Heart left ventricle (tissue), 16 donors: ENCODE measurements around the gene MTFP1. TPM values are rescaled to one million over a fixed set of nuclear protein-coding genes. Genes with fewer than 3 reads are reported as not detected.

ENCODE experiments used
- ATAC-seq, 4 donors: fragments of 200-7000 bp; cut with Tn5 transposase; one replicate each; pipeline ENCODE4 v1.9.1; 2020 to 2022; ENCODE audit warnings: moderate library complexity in 4 of 4, mild to moderate bottlenecking in 3 of 4, moderate number of reproducible peaks in 1 of 4
- DNase-seq, 5 donors: peaks; one replicate each; pipeline ENCODE4 v3.0.0-alpha.2; 2020
- H3K27ac ChIP-seq, 12 donors: fragments of 200-600 bp; sonication (generic) in 4 of 12; one replicate each; pipeline versions ENCODE4 v1.5.0 to v1.8.0; 2016 to 2022; ENCODE audit warnings: mild to moderate bottlenecking in 2 of 12
- H3K27me3 ChIP-seq, 9 donors: fragments of 200-600 bp; sonication (generic) in 2 of 9; one replicate each; pipeline versions ENCODE4 v1.5.1 to v1.8.0; 2016 to 2022; ENCODE audit warnings: mild to moderate bottlenecking in 3 of 9
- H3K36me3 ChIP-seq, 9 donors: fragments of 200-600 bp; sonication (generic) in 2 of 9; one replicate each; pipeline versions ENCODE4 v1.5.0 to v1.8.0; 2018 to 2022; ENCODE audit warnings: mild to moderate bottlenecking in 2 of 9
- H3K4me1 ChIP-seq, 12 donors: fragments of 200-600 bp; sonication (generic) in 4 of 12; one replicate each; pipeline versions ENCODE4 v1.5.0 to v1.8.0; 2016 to 2022; ENCODE audit warnings: mild to moderate bottlenecking in 3 of 12
- H3K4me3 ChIP-seq, 12 donors: fragments of 200-600 bp; sonication (generic) in 4 of 12; one replicate each; pipeline versions ENCODE4 v1.5.0 to v1.8.0; 2017 to 2022; ENCODE audit warnings: mild to moderate bottlenecking in 9 of 12, moderate library complexity in 4 of 12
- H3K9me3 ChIP-seq, 12 donors: fragments of 200-600 bp; sonication (generic) in 4 of 12; one replicate each; pipeline versions ENCODE4 v1.5.0 to v1.8.0; 2016 to 2022; ENCODE audit warnings: mild to moderate bottlenecking in 1 of 12
- CTCF ChIP-seq, 12 donors: fragments of 200-600 bp; sonication (generic) in 4 of 12; IDR thresholded peaks; one replicate each; pipeline versions ENCODE4 v1.5.0 to v1.8.0; 2018 to 2022; ENCODE audit warnings: antibody characterized with exemption in 12 of 12, mild to moderate bottlenecking in 5 of 12
- POLR2A ChIP-seq, 2 donors: fragments of 450-650 bp; IDR thresholded peaks; one replicate each; pipeline ENCODE4 v1.6.1; 2017; ENCODE audit warnings: antibody characterized with exemption in 2 of 2, mild to moderate bottlenecking in 2 of 2, moderate library complexity in 2 of 2
- WGBS, 4 donors: extraction: QIAGEN DNeasy Blood & Tissue Kit in 2 of 4; methylation state at CpG; one replicate each; pipeline versions ENCODE4 v1.1.5 to v1.1.7; 2013 to 2018; 5-methylcytosine and 5-hydroxymethylcytosine counted together
- intact Hi-C, 10 donors: fragments of 100-400 bp; cut with DNase I; formaldehyde crosslinking; loops; one replicate each; pipeline versions ENCODE4 v1.11.1 to v1.14.2; 2022
- polyA plus RNA-seq, 2 donors: library from polyadenylated mRNA; stranded (reverse); fragments of 200-250 nt; gene quantifications; one replicate each; pipeline ENCODE4 v1.2.3, GENCODE V29; 2013
- total RNA-seq, 9 donors: library from RNA; depleted of rRNA in 2 of 9; stranded (reverse); fragments of >200 nt in 2 of 9; fragmentation: NEBNext Ultra II Directional in 3 of 9; extraction: Animal tissue kit (Norgen Biotek cat#: 25700) in 3 of 9; gene quantifications; one replicate each; pipeline versions ENCODE4 v1.1.0 to v1.2.4, GENCODE V29; 2016 to 2023
- donor health status: ischemic (EF 13 %, LVEDD 7.1; RV severe dilation, severe dysfunction).
- donor health status: healthy with polysubstance abuse.
- donor health status: DM: no; HTN: yes; CAD: no.
- donor health status: DM: no; HTN: no; CAD: no.
- donor health status: ischemic (EF 25% LVEDD 6.9; RV normal size, moderate dysfunction).
- donor health status: ischemic (EF 25% LVEDD 5.7; RV mildly dilated, moderate dysfunction).
- donor health status: healthy.
- donor health status: DM: yes; HTN: yes; CAD: no.
- donor health status: ischemic (EF 35%, LVEDD 5.7; RV mildly dilated, moderate dysfunction).
- donor health status: nonischemic (EF 11% LVEDD 7.7; RV severe dilation, severe dysfunction).
- donor health status: DM: yes; HTN: yes; CAD: no.
- donor health status: PGD.
- donor health status: ischemic (EF 29% LVEDD 5.4; RV normal size, mild dysfunction).
- donor health status: nonischemic (EF 23%, LVEDD 6.1; RV moderate dilation, normal function).

The MTFP1 gene
- total and polyA plus RNA-seq, 11 donors: 5.0 to 139 (median 17.1) TPM

GRCh38 chr22:30393322-30393680 is 32.3 kb upstream of the MTFP1 start:
- H3K27ac ChIP-seq: no peak overlapping the region
- H3K9me3 ChIP-seq: no peaks in the 10 kb centered on the region
- intact Hi-C loops: loop anchor here in 4 of 10 donors (5.0 to 10.0 kb wide), 5 partner anchors 89 to 364 kb away; no protein-coding TSS in a partner anchor
- DNase-seq (no peak), ATAC-seq (no peak)
- H3K4me3 ChIP-seq: no peak overlapping the region
- WGBS, 4 donors: 79 to 82% (median 81%) methylated on average over 7 of the region's 7 CpGs
- H3K36me3 ChIP-seq: no peaks in the 10 kb centered on the region
- TF ChIP-seq CTCF (IDR thresholded peaks at IDR 0.05) (no peak), POLR2A (IDR thresholded peaks at IDR 0.05) (no peak)
- H3K27me3 ChIP-seq: peaks cover 4 to 41% (median 26%) of the 10 kb centered on the region in 9 donors
- H3K4me1 ChIP-seq: peaks cover 0 to 16% (median 9%) of the 10 kb centered on the region in 12 donors

GRCh38 chr22:30393885-30394284 is 31.7 kb upstream of the MTFP1 start:
- intact Hi-C loops: loop anchor here in 4 of 10 donors (5.0 to 10.0 kb wide), 5 partner anchors 88 to 363 kb away; no protein-coding TSS in a partner anchor
- H3K36me3 ChIP-seq: no peaks in the 10 kb centered on the region
- no peak overlapping the region for H3K27ac ChIP-seq
- H3K4me1 ChIP-seq: peaks cover 0 to 18% (median 9%) of the 10 kb centered on the region in 12 donors
- no peak overlapping the region for H3K4me3 ChIP-seq
- H3K27me3 ChIP-seq: peaks cover 4 to 41% (median 26%) of the 10 kb centered on the region in 9 donors
- no peak for DNase-seq
- no peak for TF ChIP-seq CTCF (IDR thresholded peaks at IDR 0.05)
- TF ChIP-seq POLR2A (IDR thresholded peaks at IDR 0.05): no peak
- H3K9me3 ChIP-seq: no peaks in the 10 kb centered on the region
- WGBS, 4 donors: 76 to 88% (median 85%) methylated on average over 3 of the region's 3 CpGs
- no peak for ATAC-seq

GRCh38 chr22:30396871-30397655 is 28.5 kb upstream of the MTFP1 start, which contains the start of gene SEC14L2:
TSS of gene SEC14L2 (plus strand) at chr22:30397018. CDS start at chr22:30397117, 99 bp downstream.
- intact Hi-C loops: loop anchor here in 1 of 10 donors (10.0 kb wide), 1 partner anchor 358 kb away; no protein-coding TSS in a partner anchor
- Histone ChIP-seq H3K36me3 (no peaks in the 10 kb centered on the region), H3K27me3 (peaks cover 4 to 41% (median 26%) of the 10 kb centered on the region in 9 donors), H3K4me3 (peak within 1 kb of the TSS; percentile 31 to 68 (median 58)), H3K4me1 (peaks cover 0 to 18% (median 9%) of the 10 kb centered on the region in 12 donors), H3K9me3 (no peaks in the 10 kb centered on the region), H3K27ac (peak within 1 kb of the TSS in 4 of 12 donors; percentile 1 to 61 (median 31))
- peak; percentile 49 to 82 (median 71) for DNase-seq
- 1 to 4% (median 2%) methylated on average over 38 to 56 of the region's 56 CpGs for WGBS, 4 donors
- ATAC-seq: peak; percentile 47 to 85 (median 70)
- TF ChIP-seq POLR2A (IDR thresholded peaks at IDR 0.05): no peak

GRCh38 chr22:30397656-30398635 is 27.6 kb upstream of the MTFP1 start:
- peaks cover 0 to 18% (median 9%) of the 10 kb centered on the region in 12 donors for H3K4me1 ChIP-seq
- TF ChIP-seq POLR2A (IDR thresholded peaks at IDR 0.05) (no peak), CTCF (IDR thresholded peaks at IDR 0.05) (no peak)
- intact Hi-C loops: loop anchor here in 1 of 10 donors (10.0 kb wide), 1 partner anchor 357 kb away; no protein-coding TSS in a partner anchor
- no peaks in the 10 kb centered on the region for H3K36me3 ChIP-seq
- H3K4me3 ChIP-seq: peak overlapping the region; percentile 31 to 68 (median 58)
- 18 to 24% (median 20%) methylated on average over 10 to 11 of the region's 11 CpGs for WGBS, 4 donors
- DNase-seq (no peak), ATAC-seq (peak in 3 of 4 donors; percentile 3 to 23 (median 8))
- H3K9me3 ChIP-seq: no peaks in the 10 kb centered on the region
- peak overlapping the region in 1 of 12 donors; percentile 61 for H3K27ac ChIP-seq
- H3K27me3 ChIP-seq: peaks cover 4 to 40% (median 26%) of the 10 kb centered on the region in 9 donors
